ENCODE measurements around the gene XPC.

Gene XPC

DNA sequence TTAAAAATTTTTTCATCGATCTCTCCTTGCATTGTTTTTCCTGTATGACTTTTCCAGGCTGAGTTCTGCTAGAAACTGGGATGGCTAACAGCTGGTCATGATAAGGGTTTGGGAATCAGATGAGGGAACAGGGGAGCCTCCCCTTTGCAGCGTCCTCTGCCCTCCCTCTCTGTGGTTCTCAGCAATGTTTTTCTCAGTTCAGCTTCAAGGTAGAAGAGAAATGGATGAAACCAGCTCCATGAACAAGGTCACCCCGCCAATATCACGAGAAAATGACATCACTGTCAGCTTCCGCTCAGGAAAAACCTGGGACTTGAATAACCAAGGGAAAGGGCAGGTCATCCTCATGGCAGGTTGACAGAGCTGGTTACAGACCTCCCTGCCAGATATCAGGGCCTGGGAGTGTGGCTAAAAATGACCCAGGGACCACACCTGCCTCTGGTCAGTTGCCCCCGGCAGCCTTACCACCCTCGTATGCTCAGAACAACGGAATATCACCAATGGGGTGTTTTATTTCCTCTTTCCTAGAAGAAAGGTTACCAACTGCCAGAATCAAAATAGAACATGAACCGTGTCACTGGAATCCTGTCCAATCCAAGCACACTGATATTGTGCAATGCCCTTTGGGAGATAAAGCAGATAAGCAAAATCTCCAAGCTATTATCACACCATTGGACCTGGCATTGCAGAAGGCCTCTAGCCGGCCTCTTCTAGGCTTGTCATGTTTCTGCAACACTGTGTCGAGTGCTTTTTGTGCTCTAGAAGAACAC is 26.3 kb upstream of the XPC start:
- DNase-seq (ENCODE audit: extremely low spot score): no peak
- TF ChIP-seq CTBP1 (IDR thresholded peaks at IDR 0.05; ENCODE audit: borderline replicate concordance) (no peak), SUZ12 (IDR thresholded peaks at IDR 0.05) (no peak), TARDBP (IDR thresholded peaks at IDR 0.05) (no peak), FOXM1 (IDR thresholded peaks at IDR 0.05; ENCODE audit: borderline replicate concordance) (no peak), ARNT (IDR thresholded peaks at IDR 0.05) (no peak), L3MBTL2 (conservative IDR thresholded peaks at IDR 0.05) (no peak), HDGF (IDR thresholded peaks at IDR 0.05; ENCODE audit: borderline replicate concordance) (no peak), ZNF384 (IDR thresholded peaks at IDR 0.05) (no peak), FOXA1 (IDR thresholded peaks at IDR 0.05) (no peak)
- TF ChIP-seq, protein P1, sequence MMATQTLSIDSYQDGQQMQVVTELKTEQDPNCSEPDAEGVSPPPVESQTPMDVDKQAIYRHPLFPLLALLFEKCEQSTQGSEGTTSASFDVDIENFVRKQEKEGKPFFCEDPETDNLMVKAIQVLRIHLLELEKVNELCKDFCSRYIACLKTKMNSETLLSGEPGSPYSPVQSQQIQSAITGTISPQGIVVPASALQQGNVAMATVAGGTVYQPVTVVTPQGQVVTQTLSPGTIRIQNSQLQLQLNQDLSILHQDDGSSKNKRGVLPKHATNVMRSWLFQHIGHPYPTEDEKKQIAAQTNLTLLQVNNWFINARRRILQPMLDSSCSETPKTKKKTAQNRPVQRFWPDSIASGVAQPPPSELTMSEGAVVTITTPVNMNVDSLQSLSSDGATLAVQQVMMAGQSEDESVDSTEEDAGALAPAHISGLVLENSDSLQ (IDR thresholded peaks at IDR 0.05): no peak
- ChIA-PET POLR2A (interaction anchor here (1.8 kb wide), 1 partner anchor 26 kb away, joined by 4 read pairs; the partner anchor contains the start of genes LSM3 and XPC), CTCF (interaction anchor here (0.6 to 1.6 kb wide), 4 partner anchors 8 to 381 kb away, joined by 3 to 8 read pairs (median 4); no protein-coding TSS in a partner anchor)

DNA sequence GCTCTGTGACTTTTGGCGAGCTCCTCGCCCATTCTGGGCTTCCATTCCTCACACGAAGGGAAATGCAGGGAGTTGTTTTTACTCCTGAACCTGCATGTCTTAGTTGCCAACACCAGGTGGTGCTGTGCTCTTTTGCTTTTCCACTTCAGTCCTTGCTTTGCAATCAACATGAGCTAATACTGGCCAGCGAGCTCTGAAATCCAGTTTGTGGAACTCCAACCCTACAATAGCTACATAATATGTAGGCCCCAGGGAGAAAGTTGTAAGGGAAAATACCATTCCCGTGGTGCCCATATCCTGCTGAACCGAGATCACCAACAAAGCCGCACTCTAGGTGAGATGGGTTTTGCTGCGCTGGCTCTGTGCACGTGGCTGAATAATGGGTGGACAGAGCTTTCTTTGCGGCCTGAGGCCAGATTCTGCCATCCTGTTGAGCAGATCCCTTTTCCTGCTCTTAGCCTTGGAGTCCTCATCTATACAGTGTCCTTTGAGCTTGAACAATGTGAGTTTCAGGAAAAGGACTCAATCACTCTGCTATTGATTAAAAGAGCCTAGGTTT is 25.2 kb upstream of the XPC start:
- DNase-seq (ENCODE audit: extremely low spot score): peak; percentile 81
- TF ChIP-seq BHLHE40 (IDR thresholded peaks at IDR 0.05; ENCODE audit: borderline replicate concordance) (no peak), SP1 (IDR thresholded peaks at IDR 0.05) (no peak), ZNF384 (IDR thresholded peaks at IDR 0.05) (no peak), FOXM1 (IDR thresholded peaks at IDR 0.05; ENCODE audit: borderline replicate concordance) (no peak), NFRKB (IDR thresholded peaks at IDR 0.05) (no peak), FOXK2 (IDR thresholded peaks at IDR 0.05) (no peak), HDGF (IDR thresholded peaks at IDR 0.05; ENCODE audit: borderline replicate concordance) (no peak), ELF4 (IDR thresholded peaks at IDR 0.05) (no peak), SUZ12 (IDR thresholded peaks at IDR 0.05) (no peak), ARNT (IDR thresholded peaks at IDR 0.05) (no peak), L3MBTL2 (conservative IDR thresholded peaks at IDR 0.05) (no peak), LEF1 (IDR thresholded peaks at IDR 0.05; ENCODE audit: borderline replicate concordance) (no peak), TARDBP (IDR thresholded peaks at IDR 0.05) (no peak), FOXA1 (IDR thresholded peaks at IDR 0.05) (no peak), CTBP1 (IDR thresholded peaks at IDR 0.05; ENCODE audit: borderline replicate concordance) (no peak)
- TF ChIP-seq, protein P1 (IDR thresholded peaks at IDR 0.05): no peak
- CTCF ChIA-PET: interaction anchor here (0.6 to 1.6 kb wide), 30 partner anchors 9 to 1217 kb away, joined by 3 to 12 read pairs (median 3); partner anchors contain the start of genes LSM3 and XPC
- POLR2A ChIA-PET: interaction anchor here (1.8 kb wide), 1 partner anchor 25 kb away, joined by 4 read pairs; the partner anchor contains the start of genes LSM3 and XPC

DNA sequence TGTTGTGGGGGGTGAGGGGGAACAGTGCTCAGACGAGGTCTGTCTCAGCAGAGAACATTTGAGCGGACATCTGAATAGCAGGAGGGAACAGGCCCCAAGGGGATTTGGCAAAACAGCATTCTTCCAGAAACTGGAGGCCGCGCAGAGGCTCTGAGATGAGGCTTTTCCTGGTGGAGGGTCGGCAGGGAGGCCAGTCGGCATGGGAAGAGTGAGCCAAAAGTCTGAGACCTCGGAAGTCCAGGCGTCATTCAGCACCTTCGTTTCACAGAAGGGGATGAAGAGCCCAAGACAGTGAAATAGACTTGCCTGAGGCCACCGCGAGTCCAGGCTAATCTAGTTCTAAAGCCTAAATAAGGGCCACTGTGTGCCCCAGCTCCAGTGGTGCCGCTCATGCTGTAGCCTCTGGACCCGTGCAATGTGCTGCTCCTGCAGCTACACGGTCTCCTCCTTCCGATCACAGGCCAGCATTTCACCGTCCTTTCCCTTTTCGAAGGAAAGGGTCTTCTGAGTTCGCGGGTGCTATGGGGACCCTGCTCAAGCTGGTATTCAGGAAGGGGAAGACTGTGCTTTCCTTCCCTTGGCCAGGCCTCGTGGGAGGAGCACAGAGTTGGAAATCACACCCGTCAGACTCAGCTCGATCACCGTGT is 24.6 kb upstream of the XPC start:
- ChIA-PET CTCF (interaction anchor here (0.6 to 1.6 kb wide), 24 partner anchors 9 to 1216 kb away, joined by 3 to 12 read pairs (median 3); partner anchors contain the start of genes LSM3 and XPC), POLR2A (interaction anchor here (1.8 kb wide), 1 partner anchor 24 kb away, joined by 4 read pairs; the partner anchor contains the start of genes LSM3 and XPC)
- TF ChIP-seq ARNT (IDR thresholded peaks at IDR 0.05) (no peak), NFRKB (IDR thresholded peaks at IDR 0.05) (no peak), L3MBTL2 (conservative IDR thresholded peaks at IDR 0.05) (no peak), FOXM1 (IDR thresholded peaks at IDR 0.05; ENCODE audit: borderline replicate concordance) (no peak), CTBP1 (IDR thresholded peaks at IDR 0.05; ENCODE audit: borderline replicate concordance) (no peak), BHLHE40 (IDR thresholded peaks at IDR 0.05; ENCODE audit: borderline replicate concordance) (no peak), TARDBP (IDR thresholded peaks at IDR 0.05) (no peak), ELF4 (IDR thresholded peaks at IDR 0.05) (no peak), HDGF (IDR thresholded peaks at IDR 0.05; ENCODE audit: borderline replicate concordance) (no peak), ZNF384 (IDR thresholded peaks at IDR 0.05) (no peak), FOXK2 (IDR thresholded peaks at IDR 0.05) (no peak), LEF1 (IDR thresholded peaks at IDR 0.05; ENCODE audit: borderline replicate concordance) (no peak), SUZ12 (IDR thresholded peaks at IDR 0.05) (no peak), FOXA1 (IDR thresholded peaks at IDR 0.05) (no peak), SP1 (IDR thresholded peaks at IDR 0.05) (no peak)
- TF ChIP-seq, protein P1 (IDR thresholded peaks at IDR 0.05): no peak
- DNase-seq (ENCODE audit: extremely low spot score): no peak

DNA sequence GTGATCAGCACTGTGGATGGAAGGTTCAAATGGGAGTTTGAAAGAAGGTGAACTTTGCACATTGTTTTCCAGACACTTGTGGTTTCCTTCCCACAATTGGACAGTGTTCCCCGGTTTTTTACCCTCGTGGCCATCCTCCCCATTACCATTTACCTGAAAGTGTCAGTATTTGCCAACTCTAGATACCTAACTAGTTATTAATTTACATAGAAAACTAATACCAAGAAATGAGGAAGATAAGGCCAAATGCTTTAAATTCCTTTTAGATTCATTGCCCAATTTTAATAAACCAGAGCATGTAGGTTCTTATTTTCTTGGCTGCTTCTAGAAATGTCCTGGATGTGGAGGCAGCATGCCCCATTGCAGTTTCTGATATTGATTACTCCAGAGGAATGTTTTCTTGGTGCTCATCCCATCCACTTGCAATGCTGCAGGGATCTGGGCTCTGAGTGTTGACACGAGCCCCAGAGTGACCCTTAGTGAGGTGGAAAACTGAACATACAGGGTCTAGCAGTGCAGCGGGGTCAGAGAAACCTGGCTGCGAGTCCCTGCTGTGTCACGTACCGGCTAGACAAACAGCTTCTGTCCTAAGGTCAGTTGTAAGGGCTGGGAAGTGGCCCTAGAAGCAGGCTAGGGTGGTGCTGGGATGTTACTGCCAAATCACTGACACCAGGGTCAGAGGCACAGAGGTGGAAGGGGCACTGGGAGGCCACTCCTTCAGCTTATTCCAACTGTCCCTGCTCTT is 23.7 kb upstream of the XPC start:
- TF ChIP-seq ELF4 (IDR thresholded peaks at IDR 0.05): no peak
- TF ChIP-seq FOXK2 (IDR thresholded peaks at IDR 0.05): no peak
- TF ChIP-seq HDGF (IDR thresholded peaks at IDR 0.05; ENCODE audit: borderline replicate concordance): no peak
- TF ChIP-seq SP1 (IDR thresholded peaks at IDR 0.05): no peak
- TF ChIP-seq FOXA1 (IDR thresholded peaks at IDR 0.05): no peak
- TF ChIP-seq TARDBP (IDR thresholded peaks at IDR 0.05): no peak
- TF ChIP-seq ZNF384 (IDR thresholded peaks at IDR 0.05): no peak
- TF ChIP-seq NFRKB (IDR thresholded peaks at IDR 0.05): no peak
- TF ChIP-seq, protein P1 (IDR thresholded peaks at IDR 0.05): no peak
- TF ChIP-seq BHLHE40 (IDR thresholded peaks at IDR 0.05; ENCODE audit: borderline replicate concordance): no peak
- no peak for TF ChIP-seq L3MBTL2 (conservative IDR thresholded peaks at IDR 0.05)
- TF ChIP-seq LEF1 (IDR thresholded peaks at IDR 0.05; ENCODE audit: borderline replicate concordance): no peak
- TF ChIP-seq SUZ12 (IDR thresholded peaks at IDR 0.05): no peak
- no peak for TF ChIP-seq FOXM1 (IDR thresholded peaks at IDR 0.05; ENCODE audit: borderline replicate concordance)
- TF ChIP-seq ARNT (IDR thresholded peaks at IDR 0.05): no peak
- no peak for TF ChIP-seq CTBP1 (IDR thresholded peaks at IDR 0.05; ENCODE audit: borderline replicate concordance)
- ChIA-PET POLR2A (no interaction called here), CTCF (interaction anchor here (1.6 to 1.7 kb wide), 3 partner anchors 10 to 87 kb away, joined by 4 to 6 read pairs (median 4); no protein-coding TSS in a partner anchor)
- DNase-seq (ENCODE audit: extremely low spot score): no peak

Measured in HEK293T (cell line).